ENCODE results near the gene BTBD8.

The BTBD8 gene

GRCh38 chr1:92188436-92189255, 108.5 kb downstream of the BTBD8 start:
- DNase-seq, result no peak

- DNase-seq, result no peak
Measured at GRCh38 chr1:92191726-92192125, 111.6 kb downstream of the BTBD8 start.

GRCh38 chr1:92192246-92192645, 112.1 kb downstream of the BTBD8 start:
- no peak for DNase-seq

GRCh38 chr1:92194511-92194910, 114.4 kb downstream of the BTBD8 start:
- DNase-seq, result no peak

GRCh38 chr1:92201973-92202372, 121.8 kb downstream of the BTBD8 start:
- DNase-seq, result no peak

GRCh38 chr1:92203105-92203504, 123.0 kb downstream of the BTBD8 start:
- no peak for DNase-seq

GRCh38 chr1:92210701-92211100, 130.6 kb downstream of the BTBD8 start:
- no peak for DNase-seq

GRCh38 chr1:92211166-92211565, 131.0 kb downstream of the BTBD8 start:
- DNase-seq, result no peak

- DNase-seq, result no peak
Measured at GRCh38 chr1:92217721-92218120, 137.6 kb downstream of the BTBD8 start, which contains the start of gene C1orf146. Gene C1orf146 (plus strand): TSS chr1:92217915. CDS start chr1:92231421, 13,506 bp downstream.

GRCh38 chr1:92218559-92218958, 138.4 kb downstream of the BTBD8 start:
- DNase-seq, result no peak

- DNase-seq, result no peak
Measured at GRCh38 chr1:92219028-92219427, 138.9 kb downstream of the BTBD8 start.

GRCh38 chr1:92228401-92228800, 148.3 kb downstream of the BTBD8 start:
- DNase-seq, result no peak

GRCh38 chr1:92230736-92231135, 150.6 kb downstream of the BTBD8 start:
- no peak for DNase-seq
